Mesodermal cell (in vitro differentiated cells): ENCODE measurements around the gene DYSF.

Source experiments
- H3K27ac ChIP-seq: 2 replicates; pipeline ENCODE4 v1.7.0; 2013; ENCODE audit warnings: mild to moderate bottlenecking, low read depth, low read length, moderate library complexity; ENCODE audit not compliant: severe bottlenecking
- H3K36me3 ChIP-seq: 2 replicates; pipeline ENCODE4 v1.7.1; 2013; ENCODE audit warnings: mild to moderate bottlenecking, low read length, moderate library complexity; ENCODE audit not compliant: control insufficient read depth, insufficient read depth
- H3K4me1 ChIP-seq: one replicate; pipeline ENCODE4 v1.7.1; 2013; ENCODE audit warnings: mild to moderate bottlenecking, low read length; ENCODE audit not compliant: insufficient read depth, control insufficient read depth, poor library complexity, severe bottlenecking
- H3K4me3 ChIP-seq: 2 replicates; pipeline ENCODE4 v1.7.0; 2013; ENCODE audit warnings: low read length, control low read depth, mild to moderate bottlenecking; ENCODE audit not compliant: insufficient read depth, poor library complexity, severe bottlenecking; ENCODE audit errors: extremely low read depth
- H3K9me3 ChIP-seq: 2 replicates; pipeline ENCODE4 v1.7.1; 2013; ENCODE audit warnings: mild to moderate bottlenecking, low read length, moderate library complexity; ENCODE audit not compliant: control insufficient read depth
- WGBS, 2 experiments: methylation state at CpG; one replicate each; pipeline ENCODE4 v1.1.5; 2013; ENCODE audit warnings: missing lambda C conversion rate in 2 of 2; ENCODE audit not compliant: insufficient coverage in 2 of 2; 5-methylcytosine and 5-hydroxymethylcytosine counted together

DYSF gene

DNA sequence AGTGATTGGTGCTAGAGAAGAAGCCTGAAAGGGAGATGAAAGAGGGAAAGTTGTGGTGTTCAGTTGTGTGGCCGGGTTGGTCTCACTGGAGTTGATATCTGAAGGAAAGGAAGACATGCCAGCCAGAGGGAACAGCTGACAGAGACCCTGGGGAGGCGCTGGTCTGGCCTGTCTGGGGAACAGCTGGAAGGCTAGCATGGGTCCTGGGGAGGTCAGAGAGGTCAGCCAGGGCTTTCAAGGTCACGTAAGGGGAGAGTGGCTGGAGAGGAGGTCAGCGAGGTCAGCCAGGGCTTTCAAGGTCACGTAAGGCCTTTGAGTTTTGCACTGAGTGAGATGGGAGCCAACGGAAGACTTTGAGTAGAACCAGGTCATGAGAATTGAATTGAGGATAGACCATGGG, 11.0 kb downstream of the DYSF start:
- Histone ChIP-seq H3K27ac (no peak overlapping the region), H3K4me1 (peaks cover 17% of the 10 kb centered on the region), H3K4me3 (no peak overlapping the region), H3K9me3 (peaks cover 4% of the 10 kb centered on the region), H3K36me3 (no peaks in the 10 kb centered on the region)
- WGBS, 2 experiments, result 93 to 96% methylated on average over 6 of the region's 6 CpGs

DNA sequence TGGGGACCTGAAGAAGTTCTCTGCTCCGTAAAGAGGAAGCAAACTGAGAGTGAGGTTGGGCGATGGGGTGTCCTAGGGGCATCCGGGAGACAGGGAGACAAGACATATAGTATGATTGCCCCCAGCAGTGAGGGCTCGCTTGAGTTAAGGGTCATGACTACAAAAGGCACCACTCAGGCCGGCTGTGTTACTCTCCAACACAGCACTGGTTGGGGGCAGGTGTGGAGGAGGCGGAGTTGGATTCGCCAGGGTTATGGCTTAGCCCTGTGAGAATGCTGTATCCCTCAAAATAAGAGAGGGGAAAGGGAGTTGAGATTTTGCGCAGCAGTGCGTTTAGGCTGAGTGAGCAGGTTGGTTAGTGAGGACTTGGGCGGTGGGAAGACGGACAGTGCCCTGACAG, 12.0 kb downstream of the DYSF start:
- H3K27ac ChIP-seq, result no peak overlapping the region
- 73 to 82% methylated on average over 8 to 11 of the region's 11 CpGs for WGBS, 2 experiments
- H3K4me1 ChIP-seq, result peaks cover 14% of the 10 kb centered on the region
- H3K36me3 ChIP-seq, result no peaks in the 10 kb centered on the region
- peaks cover 4% of the 10 kb centered on the region for H3K9me3 ChIP-seq
- H3K4me3 ChIP-seq, result no peak overlapping the region

DNA sequence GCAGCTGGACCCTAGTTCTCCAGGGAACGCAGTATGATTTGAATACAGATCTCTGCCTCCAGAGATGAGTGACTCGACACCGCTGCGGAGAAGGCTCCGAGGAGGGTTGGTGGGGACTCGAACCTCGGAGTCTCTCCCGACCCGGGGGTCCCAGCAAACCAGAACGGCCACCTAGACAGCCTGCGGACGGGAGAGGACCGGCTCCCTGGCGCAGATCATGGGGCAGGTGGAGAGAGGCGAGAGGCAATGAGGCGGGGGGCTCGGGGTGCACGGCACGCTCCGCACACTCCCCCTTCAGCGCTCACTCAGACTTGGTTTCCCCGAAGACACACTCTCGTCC, 12.6 kb downstream of the DYSF start:
- H3K9me3 ChIP-seq, result peaks cover 4% of the 10 kb centered on the region
- peaks cover 11% of the 10 kb centered on the region for H3K4me1 ChIP-seq
- H3K4me3 ChIP-seq, result peak overlapping the region; percentile 61
- no peak overlapping the region for H3K27ac ChIP-seq
- 16 to 24% methylated on average over 15 to 16 of the region's 23 CpGs for WGBS, 2 experiments
- H3K36me3 ChIP-seq, result no peaks in the 10 kb centered on the region

DNA sequence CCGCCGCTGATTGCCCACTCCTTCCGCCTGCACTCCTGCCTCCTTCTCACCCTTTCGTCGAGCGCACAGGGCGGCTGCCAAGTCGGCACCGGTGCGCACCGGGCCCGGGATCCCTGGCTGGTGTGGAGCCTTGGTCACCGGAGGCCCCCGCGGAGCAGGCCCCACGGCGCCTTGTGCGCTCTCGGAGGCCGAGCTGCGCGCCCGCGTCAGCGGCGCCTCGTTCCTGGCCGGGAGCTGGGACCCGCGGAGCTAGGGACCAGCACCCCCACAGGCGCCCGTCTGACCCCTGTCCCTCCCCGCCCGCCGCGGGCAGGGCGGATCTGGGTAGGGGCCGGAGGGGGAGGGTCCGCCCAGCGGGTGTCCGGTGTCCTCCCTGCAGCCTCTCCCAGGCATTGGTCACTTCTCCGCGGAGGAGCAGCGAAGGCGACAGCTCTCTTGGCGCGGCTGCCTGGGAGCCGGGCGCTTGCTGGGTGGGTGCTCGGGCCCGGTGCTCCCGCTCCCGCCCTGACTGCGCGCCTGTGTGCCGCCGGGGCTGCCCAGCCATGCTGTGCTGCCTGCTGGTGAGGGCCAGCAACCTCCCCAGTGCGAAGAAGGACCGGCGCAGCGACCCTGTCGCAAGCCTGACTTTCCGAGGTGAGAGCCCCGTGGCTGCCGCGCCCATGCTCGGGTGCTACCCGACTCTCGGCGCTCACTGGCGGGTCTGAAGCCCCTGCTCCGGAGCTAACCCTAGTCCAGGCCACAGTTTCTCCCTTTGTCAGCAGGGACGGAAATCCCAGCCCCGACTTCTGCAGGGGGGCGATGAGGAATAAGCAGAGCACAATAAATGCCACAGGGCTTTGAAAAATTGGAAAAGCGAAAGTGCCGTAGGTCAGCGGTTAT, 13.2 kb downstream of the DYSF start:
- H3K9me3 ChIP-seq, result peaks cover 4% of the 10 kb centered on the region
- no peak overlapping the region for H3K27ac ChIP-seq
- WGBS, 2 experiments, result 1% methylated on average over 64 to 78 of the region's 78 CpGs
- H3K36me3 ChIP-seq, result no peaks in the 10 kb centered on the region
- H3K4me1 ChIP-seq, result peaks cover 11% of the 10 kb centered on the region
- H3K4me3 ChIP-seq, result peak overlapping the region; percentile 61

DNA sequence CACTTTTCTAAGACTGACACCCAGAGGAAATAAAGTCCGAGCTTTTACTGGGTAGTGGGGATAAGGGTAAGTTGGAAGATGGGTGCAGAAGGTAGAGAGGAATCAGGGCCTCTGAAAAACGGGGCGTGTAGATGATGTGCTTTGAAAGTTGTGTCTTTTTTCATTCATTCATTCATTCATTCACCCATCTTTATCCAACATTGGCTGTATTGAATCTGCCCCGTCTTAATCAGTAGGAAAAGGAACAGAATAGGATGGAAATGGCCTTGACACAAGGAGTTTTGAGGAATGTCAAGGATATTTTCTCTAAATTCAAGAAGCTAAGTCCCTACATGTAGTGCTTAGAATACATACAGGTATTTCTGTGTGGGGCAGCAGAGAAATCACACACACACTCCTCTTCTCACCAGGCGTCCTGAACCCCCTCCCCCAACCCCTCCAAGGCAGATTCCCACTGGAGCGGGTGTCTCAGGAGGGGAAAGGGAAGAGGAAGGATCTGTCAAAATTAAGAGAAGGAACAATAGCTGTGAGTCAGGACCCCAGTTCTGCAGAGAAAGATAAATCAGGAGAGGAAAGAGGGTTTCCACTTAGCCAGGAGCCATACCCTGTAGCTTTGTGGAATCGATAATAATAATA, 13.9 kb downstream of the DYSF start:
- H3K4me1 ChIP-seq, result peaks cover 11% of the 10 kb centered on the region
- H3K36me3 ChIP-seq, result no peaks in the 10 kb centered on the region
- 0% methylated on average over 1 of the region's 7 CpGs for WGBS, 2 experiments
- peaks cover 4% of the 10 kb centered on the region for H3K9me3 ChIP-seq
- peak overlapping the region; percentile 61 for H3K4me3 ChIP-seq
- no peak overlapping the region for H3K27ac ChIP-seq

DNA sequence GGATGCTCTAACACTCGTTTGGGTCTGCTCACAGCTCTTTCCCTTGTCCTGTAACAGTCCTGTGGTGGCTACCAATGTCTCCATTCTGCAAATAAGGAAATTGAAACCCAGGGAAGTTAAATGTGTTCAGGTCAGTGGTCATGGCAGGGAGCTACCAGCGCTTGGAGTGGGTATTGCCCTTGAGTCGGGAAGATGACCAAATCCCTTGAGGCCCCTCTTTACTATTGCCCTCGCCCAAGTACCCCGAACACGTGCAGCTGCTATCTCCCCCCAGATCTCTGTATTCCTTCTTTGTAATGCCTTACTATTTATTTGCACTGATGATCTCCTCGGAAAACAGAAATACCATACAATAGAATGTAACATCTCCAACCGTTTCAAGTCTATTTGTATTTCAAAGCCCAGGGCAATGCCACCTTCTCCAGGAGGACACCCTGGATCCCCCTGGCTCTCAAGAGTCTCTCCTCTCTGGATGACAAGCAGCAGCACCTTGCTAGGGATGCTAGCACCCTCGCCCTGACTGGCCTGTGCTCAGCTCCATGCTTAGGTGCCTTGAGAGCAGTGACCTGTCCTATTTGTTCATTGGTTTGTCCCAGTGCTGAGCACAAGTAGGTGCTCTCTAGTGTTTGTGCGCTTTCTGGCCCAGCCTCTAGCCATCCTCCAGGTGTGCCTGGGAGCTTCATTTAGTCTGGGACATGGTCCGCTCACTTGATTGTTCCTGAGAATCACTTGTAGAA, 15.1 kb downstream of the DYSF start:
- H3K9me3 ChIP-seq, result no peaks in the 10 kb centered on the region
- H3K27ac ChIP-seq, result no peak overlapping the region
- H3K36me3 ChIP-seq, result no peaks in the 10 kb centered on the region
- 78 to 87% methylated on average over 10 to 11 of the region's 11 CpGs for WGBS, 2 experiments
- peaks cover 11% of the 10 kb centered on the region for H3K4me1 ChIP-seq
- H3K4me3 ChIP-seq, result no peak overlapping the region

DNA sequence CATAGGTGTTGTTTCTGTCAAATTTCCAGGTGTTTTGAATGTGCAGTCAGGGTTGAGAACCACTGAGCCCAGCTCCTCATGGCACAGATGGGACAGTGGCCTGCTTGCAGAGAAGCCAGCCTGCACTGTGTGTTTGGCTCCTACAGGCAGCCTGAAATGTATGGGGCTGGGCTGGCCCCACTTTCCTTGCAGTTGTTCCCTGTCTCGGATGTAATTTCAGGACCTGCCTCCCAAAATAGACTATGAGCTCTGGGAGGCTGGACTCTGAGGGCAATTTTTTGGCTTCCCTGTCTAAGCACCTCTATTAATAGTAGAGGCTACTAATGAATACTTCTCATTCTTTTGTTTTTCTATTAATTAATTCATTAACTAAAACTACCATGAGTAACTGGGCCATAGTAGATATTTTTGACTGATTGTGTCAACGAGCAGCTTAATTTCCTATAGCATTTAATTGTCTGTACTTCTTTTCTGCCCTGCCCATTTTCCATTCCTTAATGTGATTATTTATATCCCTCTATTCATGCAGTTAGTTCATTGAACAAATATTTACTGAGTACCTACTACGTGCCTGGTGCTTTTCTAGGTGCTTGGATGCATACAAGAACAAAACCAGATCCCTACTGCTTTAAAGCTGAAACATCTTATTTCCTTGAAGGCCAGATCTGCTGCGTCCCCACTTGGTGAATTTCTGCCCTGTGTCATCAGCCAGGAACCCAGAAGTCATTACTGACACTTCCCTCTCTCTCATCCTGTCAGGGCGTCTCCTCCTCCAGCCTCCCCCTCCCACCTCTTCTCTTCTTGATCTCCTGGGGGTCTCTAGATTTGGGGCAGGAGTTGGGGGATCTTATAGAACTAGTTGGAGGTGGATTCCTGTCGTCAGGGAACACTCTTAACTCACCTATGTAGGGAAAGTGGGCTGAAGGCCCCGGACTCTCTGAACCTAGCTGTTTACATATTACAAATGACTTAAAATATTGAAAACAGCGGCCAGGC, 16.3 kb downstream of the DYSF start:
- H3K9me3 ChIP-seq, result no peaks in the 10 kb centered on the region
- no peak overlapping the region for H3K27ac ChIP-seq
- 79 to 92% methylated on average over 3 of the region's 8 CpGs for WGBS, 2 experiments
- H3K4me1 ChIP-seq, result peaks cover 12% of the 10 kb centered on the region
- no peaks in the 10 kb centered on the region for H3K36me3 ChIP-seq
- no peak overlapping the region for H3K4me3 ChIP-seq

DNA sequence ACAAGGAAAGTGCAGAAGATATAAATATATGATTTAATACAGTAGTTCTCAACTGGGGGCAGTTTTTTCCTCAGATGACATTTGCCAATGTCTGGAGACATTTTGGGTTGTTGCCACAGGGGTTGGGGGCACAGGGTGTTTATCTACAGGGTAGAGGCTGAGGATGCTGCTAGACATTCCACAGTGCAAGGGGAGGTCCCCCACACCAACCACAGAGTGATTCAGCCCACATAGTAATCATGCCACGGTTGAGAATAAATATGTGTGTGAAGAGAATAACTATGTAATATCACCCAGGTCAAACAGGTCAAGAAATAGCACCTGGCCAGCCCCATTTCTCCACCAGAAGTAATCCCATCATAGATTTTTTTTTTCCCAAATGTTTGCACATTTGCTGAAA, 17.9 kb downstream of the DYSF start:
- no peaks in the 10 kb centered on the region for H3K9me3 ChIP-seq
- WGBS, 2 experiments, result no CpG with 5 or more reads among the region's 1 CpG
- peaks cover 11% of the 10 kb centered on the region for H3K4me1 ChIP-seq
- no peak overlapping the region for H3K4me3 ChIP-seq
- no peaks in the 10 kb centered on the region for H3K36me3 ChIP-seq
- no peak overlapping the region for H3K27ac ChIP-seq

DNA sequence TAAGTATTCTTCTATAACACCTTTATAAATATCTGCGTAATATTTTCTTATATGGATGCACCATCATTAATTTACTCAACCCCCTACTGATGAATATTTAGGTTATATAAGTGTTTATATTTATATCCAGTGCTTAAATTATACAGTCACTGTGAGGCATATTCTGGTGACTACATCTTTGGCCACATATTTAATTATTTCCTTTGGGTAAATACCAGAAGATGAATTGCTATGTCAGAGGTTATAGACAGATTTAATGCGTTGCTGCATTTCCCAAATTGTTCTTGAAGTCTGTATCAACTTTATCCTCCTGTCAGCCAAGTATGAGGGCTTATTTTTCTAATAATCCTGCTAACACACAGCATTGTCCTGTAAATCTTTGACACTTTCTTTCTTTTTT, 18.7 kb downstream of the DYSF start:
- Histone ChIP-seq H3K4me1 (peaks cover 11% of the 10 kb centered on the region), H3K9me3 (no peaks in the 10 kb centered on the region), H3K4me3 (no peak overlapping the region), H3K36me3 (no peaks in the 10 kb centered on the region), H3K27ac (no peak overlapping the region)
- WGBS, 2 experiments, result no CpG with 5 or more reads among the region's 2 CpGs
